Choroid plexus epithelial cell (primary cell): ENCODE measurements around the gene MIB1.
A peak's percentile ranks its signal among the peaks of the same experiment; 100 is the strongest.

Source experiments
- DNase-seq: peaks from one replicate; pipeline ENCODE4 v3.0.0-alpha.2; 2010; ENCODE audit warnings: low read depth
- H3K4me3 ChIP-seq: 2 replicates; pipeline ENCODE4 v1.5.1; 2011; ENCODE audit warnings: low read depth, mild to moderate bottlenecking, control low read depth, low read length, moderate library complexity
- TF ChIP-seq, protein P1 (sequence below): conservative IDR thresholded peaks from 2 replicates; pipeline ENCODE4 v1.5.1; 2011; ENCODE audit warnings: low read depth, mild to moderate bottlenecking, control low read depth, inconsistent platforms, low read length, moderate library complexity

Gene MIB1

DNA sequence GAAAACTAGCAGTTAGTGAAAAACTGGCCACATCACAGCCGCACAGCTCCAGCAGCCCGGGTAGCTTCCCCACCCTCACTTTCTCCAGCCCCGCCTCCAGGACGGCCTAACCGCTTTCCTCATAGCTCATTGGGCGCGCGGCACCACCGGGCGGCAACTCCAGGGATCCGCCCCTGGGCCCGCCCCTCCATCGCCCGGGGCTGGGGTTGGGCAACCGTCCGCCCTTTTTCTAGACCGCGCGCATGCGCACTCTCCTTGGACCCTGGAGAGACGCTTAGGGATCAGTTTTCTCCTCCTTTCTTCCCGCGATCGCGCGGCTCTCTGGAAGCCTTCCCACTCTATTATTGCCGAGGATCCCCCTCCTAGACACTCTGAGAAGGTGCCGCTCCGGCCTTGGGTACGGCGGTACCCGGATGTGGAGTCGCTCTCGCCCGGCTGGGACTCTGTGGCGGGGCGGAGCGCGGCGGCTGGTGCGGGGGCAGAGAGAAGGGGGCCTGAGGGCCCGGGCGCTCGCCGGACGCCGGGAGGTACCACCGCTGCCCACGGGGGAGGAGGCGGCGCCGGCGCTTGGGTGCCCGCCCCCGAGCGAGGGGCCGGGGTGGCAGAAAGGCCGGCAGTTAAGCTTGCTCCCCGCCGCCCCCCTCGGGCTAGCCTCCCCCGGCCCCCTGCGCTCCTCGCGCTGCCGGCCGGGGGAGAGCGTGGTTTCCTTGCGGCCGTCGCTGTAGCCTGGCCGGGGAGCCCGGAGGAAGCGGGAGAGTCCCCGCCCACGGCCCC is at the start of gene MIB1:
Gene MIB1, plus strand, starts transcription at position 255 of the 774 bp plus-strand sequence. CDS start 792 bp downstream, outside the sequence.
- TF ChIP-seq, protein P1, sequence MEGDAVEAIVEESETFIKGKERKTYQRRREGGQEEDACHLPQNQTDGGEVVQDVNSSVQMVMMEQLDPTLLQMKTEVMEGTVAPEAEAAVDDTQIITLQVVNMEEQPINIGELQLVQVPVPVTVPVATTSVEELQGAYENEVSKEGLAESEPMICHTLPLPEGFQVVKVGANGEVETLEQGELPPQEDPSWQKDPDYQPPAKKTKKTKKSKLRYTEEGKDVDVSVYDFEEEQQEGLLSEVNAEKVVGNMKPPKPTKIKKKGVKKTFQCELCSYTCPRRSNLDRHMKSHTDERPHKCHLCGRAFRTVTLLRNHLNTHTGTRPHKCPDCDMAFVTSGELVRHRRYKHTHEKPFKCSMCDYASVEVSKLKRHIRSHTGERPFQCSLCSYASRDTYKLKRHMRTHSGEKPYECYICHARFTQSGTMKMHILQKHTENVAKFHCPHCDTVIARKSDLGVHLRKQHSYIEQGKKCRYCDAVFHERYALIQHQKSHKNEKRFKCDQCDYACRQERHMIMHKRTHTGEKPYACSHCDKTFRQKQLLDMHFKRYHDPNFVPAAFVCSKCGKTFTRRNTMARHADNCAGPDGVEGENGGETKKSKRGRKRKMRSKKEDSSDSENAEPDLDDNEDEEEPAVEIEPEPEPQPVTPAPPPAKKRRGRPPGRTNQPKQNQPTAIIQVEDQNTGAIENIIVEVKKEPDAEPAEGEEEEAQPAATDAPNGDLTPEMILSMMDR = no peak
- DNase-seq = peak; percentile 98
- peak within 1 kb of the TSS; percentile 90 for H3K4me3 ChIP-seq

DNA sequence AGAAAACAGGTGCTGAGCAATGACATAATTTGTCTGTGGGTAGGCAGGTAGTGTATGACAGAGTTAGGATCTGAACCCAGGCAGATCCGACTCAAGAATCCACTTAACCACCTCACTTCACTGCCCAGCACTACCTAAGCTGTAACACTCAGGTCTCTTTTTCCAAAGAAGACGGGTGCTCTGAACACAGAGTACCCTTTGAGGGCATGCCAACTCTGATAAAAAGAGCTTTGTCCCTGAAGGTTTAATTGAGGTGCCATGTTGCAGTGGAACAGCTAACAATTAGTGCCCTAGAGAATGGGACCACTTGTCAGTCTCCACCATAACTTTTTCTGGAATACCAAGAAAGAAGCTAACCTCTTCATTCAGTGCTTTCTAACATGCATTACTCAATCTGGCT is 47.3 kb upstream of the MIB1 start:
- no peak overlapping the region for H3K4me3 ChIP-seq
- no peak for DNase-seq
- TF ChIP-seq, protein P1 = no peak

DNA sequence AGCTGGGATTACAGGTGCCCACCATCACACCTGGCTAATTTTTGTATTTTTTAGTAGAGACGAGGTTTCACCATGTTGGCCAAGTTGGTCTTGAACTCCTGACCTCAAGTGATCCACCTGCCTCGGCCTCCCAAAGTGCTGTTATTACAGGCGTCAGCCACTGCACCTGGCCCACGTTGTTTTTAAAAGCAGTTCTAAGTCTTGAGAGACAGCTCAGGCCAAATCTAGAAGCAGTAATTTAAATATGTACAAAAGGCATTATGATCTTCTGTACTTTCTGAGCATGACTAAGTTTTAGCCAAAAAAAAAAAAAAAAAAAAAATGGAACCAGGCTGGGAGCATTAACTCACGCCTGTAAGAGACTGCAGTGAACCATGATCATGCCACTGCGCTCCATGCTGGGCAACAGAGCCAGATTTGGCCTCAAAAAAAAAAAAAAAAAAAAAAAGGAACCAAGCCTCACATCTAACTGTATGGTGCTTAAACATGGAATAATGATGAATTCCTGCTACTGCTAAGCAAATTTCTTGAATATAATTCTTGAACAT is 40.0 kb upstream of the MIB1 start:
- DNase-seq = no peak

DNA sequence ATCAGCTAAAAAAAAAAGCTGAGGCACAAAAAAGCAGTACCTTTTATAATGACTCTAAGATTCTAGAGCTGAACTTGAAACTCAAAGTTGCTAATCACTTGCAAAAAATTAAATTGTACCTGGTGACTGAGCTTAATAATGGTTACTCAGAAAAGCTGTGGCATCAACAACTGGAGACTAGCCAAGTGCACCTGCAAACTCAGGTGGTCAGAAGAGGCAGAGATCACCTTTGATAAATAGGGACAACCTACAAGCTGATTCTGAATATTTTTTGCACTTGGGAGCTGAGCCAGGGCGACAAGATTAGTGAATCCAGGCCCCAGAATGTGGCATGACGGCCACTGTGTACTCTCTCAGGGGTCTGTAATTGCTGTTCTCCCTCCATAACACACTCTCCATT is 39.0 kb upstream of the MIB1 start:
- DNase-seq = no peak
- no peak overlapping the region for H3K4me3 ChIP-seq
- TF ChIP-seq, protein P1 = no peak

More for the DNA sequence above, 40.0 kb upstream of the MIB1 start:
- no peak overlapping the region for H3K4me3 ChIP-seq
- TF ChIP-seq, protein P1 = no peak

DNA sequence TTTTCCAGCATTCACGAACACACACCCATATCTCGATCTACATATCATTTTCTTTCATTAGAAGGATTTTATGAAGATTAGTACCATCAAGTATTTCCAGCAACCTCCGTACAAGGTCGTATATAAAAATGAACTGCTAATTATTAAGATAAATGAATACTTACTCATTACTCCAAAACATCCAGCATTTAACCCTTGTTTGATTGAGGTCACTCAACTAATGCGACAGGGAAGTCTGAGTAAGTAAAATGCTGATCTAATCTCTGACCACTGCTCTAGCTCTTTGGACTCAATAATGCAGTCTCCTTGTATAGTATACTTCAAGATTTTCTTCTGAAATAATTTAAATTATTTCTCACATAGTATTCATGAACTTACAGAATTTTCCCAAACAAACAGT is 38.0 kb upstream of the MIB1 start:
- DNase-seq = no peak
- TF ChIP-seq, protein P1 = no peak
- no peak overlapping the region for H3K4me3 ChIP-seq

DNA sequence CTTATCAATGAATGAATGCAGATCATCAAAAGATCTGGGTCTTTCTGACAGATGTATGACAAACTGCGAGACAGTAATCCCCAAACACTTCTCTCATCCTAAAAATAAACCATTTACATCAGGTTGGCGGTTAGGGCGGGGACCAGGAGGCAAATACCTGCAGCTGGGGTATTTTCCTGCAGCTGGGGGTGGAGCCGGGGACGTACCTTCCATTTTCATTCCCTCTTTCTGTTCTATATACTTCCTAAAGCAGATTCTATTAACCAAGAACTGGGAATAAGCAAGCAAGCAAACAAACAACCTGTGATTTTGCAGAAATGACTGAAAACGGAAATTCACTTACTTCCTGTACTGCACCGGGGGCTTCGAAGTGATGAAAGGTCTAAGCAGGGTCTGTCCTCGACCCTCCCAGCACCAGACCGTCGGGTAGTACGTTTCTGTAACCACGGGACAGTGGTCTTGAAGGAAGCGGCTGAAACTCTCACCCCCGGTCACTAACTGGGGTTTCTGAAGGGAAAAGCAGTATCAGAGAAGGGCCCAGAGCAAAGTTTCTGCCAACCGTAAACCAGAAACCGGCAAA is 37.3 kb upstream of the MIB1 start:
- no peak for DNase-seq
- peak overlapping the region; percentile 84 for H3K4me3 ChIP-seq
- TF ChIP-seq, protein P1 = no peak
